Lung microvascular endothelial cell (primary cell): ENCODE measurements around the gene SPRED1. TPM values are rescaled to one million over a fixed set of nuclear protein-coding genes. Genes with fewer than 3 reads are reported as not detected.

Experiments used
- DNase-seq, 2 donors: peaks; one replicate each; pipeline versions ENCODE4 v3.0.0 to v3.0.0-alpha.2; 2010; ENCODE audit warnings: low read depth in 2 of 2
- total RNA-seq: library from RNA; depleted of rRNA; stranded (reverse); fragments of >200 nt; gene quantifications from 2 replicates; pipeline ENCODE4 v1.2.1, GENCODE V29; 2014

The SPRED1 gene
- total RNA-seq, 1 donor from 2014 or later: 15.3 TPM

DNA sequence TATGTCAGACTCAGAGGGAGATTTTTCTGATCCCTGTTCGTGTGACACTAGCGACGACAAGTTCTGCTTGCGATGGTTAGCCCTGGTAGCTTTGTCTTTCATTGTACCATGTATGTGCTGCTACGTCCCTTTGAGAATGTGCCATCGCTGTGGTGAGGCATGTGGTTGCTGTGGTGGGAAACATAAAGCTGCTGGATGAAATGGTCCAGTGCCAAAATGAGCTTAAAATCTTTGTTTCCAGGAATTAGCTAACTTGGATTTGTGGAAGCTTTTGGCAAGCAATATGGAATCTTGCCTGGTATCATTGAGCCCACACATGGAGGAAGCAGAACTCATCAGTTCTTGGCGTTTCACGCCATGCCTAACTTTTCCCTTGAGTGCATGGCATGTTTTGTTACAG lies 98.8 kb downstream of the SPRED1 start:
- DNase-seq: no peak

DNA sequence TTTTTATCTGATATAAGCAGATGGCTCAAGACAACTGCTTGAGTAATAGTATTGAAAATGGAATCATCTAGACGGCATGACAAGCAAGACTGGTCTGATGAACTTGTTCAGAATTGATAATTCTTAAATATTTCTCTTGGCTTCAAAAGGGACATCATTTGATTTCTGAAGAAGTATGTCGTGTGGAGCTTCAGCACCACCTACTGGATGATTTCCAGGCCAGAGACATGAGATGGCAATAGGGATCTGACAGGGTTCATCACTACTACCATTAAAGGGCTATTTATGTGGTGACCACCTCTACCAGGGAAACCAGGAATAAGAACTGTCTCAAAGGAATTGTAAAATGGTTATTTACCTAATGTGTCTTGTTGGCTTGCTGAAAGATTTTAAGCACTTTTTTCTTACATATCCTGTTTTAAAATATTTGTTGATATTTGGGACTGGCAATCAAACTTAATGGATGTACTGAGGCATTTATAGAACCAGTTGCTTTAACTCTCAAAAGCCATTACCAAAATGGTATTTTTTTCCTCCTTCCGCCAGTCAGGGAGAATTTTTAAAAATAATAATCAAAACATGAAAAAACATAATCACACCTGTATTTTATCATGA lies 101.8 kb downstream of the SPRED1 start:
- DNase-seq: peak; percentile 80 to 87

DNA sequence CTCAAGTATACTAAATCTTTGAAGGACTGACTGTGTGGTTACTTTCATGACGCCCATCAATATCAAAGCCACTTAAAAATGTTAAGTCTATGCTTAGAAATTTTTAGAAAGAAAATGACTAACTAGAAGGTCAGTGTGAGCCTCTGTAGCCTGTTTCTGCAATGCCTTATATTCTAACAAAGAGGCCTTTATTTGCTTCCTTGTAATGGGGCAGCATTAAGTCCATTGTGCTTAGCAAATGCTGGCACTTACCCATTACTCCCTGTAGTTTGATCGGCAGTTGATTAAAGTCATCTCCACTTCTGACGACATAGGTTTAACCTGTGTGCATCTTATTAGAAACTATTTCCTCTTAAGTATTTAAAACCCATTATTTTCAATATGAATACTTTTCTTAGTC lies 109.7 kb downstream of the SPRED1 start:
- DNase-seq: no peak

DNA sequence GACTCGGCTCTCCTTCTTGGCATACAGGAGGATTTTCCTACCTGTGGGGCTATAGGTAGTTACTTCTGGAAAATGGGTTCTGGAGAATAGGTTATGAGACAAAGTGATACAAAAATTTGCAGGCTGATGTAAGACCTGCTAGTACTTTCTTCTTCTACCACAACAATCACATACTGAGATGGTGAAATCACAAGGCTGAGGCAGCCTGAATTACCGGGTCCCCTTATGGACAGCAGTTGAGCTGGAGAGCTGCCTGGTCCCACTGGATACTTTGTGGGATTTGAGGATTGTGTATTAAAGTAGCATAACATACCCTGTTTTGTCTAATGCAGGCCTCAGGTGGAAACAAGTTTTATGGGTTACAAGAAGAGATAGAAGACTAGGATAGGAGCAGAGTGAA lies 114.8 kb downstream of the SPRED1 start:
- DNase-seq: no peak

DNA sequence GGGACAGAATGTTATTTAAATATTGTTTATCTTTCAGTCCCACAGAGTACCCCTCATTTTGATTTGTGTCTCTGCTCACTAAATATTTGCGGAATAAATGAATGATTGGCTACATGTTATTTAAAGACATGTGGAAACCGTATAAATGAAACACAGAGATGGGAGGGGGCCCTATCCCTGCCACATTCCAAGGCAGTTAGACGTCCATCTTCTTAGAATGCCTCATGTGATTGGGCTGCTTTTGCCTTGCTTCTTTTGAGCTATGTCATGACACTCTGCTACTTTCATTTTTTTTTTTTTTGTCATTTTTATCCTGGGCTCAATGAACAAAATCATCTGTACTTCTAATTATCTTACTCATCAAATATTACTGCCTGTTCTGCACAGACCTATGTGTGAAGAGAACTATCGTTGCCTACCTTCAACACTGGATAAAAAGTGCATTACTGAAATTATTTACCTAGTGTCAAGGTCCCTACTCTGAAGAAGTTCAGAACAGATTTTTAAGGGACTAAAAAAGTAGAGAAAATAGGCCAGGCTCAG lies 117.4 kb downstream of the SPRED1 start:
- DNase-seq: no peak

DNA sequence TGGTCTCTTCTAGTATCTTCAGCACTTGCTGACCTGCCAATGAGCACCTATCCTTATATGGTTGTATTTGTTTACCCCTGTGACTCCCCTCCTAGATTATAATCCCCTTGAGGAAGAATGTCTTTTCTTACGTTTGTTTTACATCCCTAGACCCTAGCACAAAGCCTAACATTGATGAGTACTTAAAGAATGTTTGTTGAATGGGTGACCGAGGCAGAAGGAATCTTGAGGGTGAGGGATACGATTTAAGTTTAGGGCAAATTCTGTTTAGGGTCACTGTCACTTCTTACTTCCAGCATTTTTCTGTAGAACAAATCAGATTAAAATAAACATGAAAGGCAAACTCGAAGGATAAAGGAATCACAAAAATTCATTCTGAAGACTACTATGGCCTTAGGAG lies 120.4 kb downstream of the SPRED1 start:
- no peak for DNase-seq

DNA sequence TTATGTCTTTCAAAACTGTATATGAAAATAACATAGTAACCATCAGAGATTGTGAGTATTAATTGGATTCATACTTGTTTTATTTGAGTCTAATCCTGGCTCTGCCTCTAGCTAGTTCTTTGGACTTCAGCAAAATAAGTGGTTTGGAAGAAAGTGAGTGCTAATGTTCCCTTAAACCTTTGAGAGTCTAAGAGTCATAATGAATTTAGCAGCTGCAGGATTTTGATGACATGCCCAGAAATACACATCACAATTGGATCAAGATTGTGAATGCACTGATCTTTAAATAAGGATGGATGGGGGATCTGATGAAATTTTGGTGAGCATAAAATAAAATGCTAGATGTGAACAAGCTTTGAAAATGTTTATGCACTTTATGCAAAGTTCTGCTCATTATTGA lies 121.4 kb downstream of the SPRED1 start:
- DNase-seq: no peak

DNA sequence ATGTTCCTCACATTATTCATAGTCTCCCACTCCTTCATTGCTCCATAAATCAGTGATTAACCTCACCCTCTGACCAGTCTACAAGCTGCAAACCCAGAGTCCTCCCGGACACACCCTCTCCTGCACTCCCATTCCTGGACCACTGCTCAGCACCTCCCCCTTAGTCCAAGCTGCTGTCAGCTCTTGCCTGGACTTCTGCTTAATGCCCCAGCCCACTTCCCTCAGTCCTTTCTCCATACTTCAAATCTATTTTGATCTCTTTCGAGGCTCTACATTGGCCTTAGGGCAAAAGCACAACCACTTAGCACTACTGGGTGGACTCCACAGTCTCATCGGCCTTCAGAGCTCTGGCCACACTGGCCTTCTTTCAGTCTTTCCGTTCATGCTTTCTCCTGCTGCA lies 121.9 kb downstream of the SPRED1 start:
- DNase-seq: peak in 1 of 2 donors; percentile 7

DNA sequence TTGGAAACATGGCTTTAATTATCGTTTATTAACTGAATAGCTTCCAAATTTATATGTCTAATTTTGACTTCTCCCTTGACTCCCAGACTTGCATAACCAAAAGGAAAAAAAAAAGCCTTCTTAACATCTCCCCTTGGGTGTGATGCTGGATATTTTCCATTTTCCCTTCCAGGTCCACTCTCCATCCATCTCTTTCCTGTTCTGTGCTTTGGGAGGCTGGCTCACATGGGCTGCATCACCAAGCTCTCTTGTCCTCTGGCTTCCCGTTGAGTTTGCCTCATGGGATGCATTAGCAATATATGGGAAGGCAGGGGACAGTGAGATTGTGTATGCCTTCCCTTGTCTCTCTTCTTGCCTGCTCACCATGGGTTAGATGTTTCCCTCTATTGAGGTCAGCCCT lies 123.4 kb downstream of the SPRED1 start:
- DNase-seq: no peak

DNA sequence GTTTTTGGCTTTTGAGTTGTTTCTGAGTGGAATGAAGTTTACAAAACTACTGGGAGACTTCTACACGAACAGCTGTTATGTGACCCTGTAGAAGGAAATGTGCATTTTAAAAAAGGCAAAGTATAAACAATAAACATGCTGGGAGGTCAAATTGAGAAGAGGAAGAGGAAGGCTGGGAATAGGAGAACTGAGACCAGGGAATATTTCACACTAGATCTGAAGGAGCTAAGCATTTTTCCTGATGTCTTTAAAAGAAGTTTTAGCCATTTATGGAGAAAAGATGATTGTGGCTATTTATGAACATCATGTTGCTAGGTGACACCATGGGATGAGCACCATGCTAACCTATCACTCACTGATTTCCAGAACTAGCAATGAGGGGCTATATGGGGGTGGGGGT lies 125.0 kb downstream of the SPRED1 start:
- peak in 1 of 2 donors; percentile 43 for DNase-seq

DNA sequence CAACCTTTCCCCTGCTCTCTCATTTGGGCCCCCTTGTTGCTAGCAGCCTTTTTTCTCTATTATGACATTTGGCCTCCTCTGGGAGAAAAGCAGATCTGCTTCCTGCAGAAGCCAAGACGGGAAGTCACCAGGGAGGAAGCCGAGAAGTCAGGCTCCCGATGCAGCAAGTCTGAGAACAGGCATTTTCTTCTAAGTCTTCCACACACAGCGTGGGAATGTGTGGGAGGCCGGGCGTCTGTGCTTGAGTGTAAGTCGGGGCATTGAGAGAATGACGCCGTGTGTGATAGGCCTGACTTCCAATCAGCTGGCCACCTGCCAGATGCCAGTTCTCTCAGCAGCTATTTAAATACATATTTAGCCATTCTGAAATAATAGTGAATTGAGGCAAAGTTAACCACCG lies 125.5 kb downstream of the SPRED1 start:
- peak; percentile 65 to 91 for DNase-seq

DNA sequence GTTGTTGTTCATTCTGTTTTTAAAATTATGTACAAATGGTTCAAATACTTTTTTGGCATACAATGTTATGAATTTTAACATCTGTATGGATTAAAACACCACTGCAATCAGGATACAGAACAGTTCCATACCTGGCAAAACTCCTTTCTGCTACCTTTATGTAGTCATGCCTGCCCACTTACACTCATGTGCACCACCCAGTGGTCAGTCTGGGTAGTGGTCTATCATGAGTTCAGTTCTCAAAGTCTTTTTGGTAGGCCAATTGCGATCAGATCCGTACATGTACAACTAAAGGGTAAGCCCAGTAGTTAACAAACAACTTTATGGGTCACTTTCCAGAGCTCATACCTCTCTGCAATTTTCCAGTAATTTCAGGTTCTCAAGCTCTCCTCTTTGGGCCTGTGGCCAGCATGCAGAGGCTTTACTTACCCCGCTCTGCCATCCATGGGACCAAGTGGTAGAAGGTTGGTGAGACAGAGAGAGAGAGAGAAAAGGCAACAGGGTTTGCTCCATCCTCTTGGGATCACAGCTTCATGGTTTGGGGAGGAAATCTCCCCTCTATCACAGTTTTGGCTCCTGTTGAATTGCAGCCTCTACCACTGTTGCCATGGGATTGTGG lies 137.4 kb downstream of the SPRED1 start:
- DNase-seq: peak; percentile 64 to 78

DNA sequence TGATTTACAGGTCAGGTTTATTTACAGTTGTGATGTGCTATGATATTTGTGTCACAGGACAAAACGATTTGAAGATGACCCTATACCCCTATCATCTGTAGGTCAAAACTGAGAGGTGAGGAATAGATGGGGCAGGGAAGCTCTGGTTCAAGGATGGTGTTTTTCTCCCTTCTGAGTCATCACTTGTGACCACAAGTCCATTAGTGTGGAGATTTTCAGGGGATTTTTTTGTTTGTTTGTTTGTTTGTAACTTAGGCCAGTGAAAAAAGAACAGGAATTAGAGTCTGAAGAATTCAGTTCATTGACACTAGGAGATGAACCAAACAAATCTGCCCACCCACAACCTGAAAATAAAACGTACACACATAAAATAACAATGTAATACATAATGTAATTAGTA lies 138.6 kb downstream of the SPRED1 start:
- no peak for DNase-seq

DNA sequence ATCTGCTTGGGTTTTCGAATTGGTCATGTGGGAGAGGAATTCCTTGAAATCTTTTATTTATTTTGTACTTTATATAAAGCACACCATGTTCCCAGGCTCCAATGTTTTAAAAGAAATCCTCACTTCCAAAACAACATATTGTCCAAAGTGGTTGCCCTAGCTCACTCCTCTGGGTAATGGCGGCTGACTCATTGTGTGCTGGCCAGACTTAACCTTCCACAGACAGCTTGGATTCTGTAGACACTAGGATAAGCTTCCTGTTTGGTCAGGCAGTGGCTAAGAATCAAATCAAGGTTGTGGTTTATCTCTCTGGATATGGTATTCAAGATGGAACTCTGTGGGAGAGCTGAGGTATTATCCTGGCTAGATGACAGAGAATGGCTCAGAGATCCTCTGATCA lies 145.5 kb downstream of the SPRED1 start:
- peak in 1 of 2 donors; percentile 91 for DNase-seq

DNA sequence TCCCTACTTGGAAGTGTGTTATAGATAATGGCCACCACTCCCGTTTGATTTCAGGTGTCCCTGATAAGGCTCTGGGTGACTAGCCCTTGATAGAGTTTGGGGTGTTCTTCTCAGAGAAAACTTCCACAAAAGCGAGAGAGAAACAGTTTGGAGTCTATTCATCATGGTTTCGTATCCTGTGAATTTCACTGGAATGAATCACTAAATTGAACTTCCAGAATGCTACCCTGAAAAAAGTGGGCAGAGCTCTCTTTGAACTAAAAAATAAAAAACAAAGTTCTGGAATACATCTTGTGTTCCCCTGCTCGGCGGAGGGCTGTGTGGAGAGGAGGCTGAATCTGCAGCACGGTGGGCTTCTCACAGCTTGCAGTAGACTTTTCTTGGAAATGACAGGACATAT lies 148.5 kb downstream of the SPRED1 start:
- peak in 1 of 2 donors; percentile 18 for DNase-seq

DNA sequence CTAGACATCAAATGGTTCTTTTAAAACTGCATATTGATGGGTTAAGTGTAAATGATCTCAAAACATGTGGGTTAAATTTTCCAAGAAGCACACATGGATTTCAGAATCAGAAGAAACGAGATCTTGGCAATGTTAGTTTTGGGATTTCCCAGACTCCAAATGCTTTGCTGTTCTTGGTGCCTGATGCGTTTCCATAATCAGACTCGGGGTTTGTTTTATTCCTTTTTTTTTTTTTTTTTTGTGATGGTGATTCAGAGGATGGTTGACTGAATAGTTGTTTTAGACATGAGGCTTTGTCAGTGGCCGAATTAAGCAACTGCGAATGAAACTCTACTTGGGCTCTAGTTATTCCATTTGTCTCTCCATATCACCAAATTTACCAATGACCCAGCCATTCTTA lies 149.1 kb downstream of the SPRED1 start:
- no peak for DNase-seq

DNA sequence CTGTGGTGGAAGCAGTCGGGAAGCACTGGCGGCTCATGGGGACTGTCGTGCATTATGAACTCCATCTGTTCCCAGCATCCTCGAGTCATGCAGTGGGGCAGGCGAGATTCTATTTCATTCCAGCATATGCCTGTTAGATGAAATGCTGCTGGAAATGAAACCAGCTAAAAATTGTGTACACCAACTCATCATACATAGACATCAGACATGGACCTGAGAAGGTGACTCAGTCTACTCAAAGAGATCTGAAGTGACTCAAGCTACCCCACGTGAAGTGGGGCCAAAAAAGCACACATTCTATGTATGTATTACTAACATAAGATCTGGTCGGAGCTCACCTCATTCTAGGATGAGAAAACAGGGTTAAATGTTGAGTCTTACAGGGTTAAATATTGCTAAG lies 153.8 kb downstream of the SPRED1 start:
- DNase-seq: no peak

Other genes with a start within 250 kb of the SPRED1 start
- 4.2 and 5.0 TPM in 2 replicates for gene FAM98B, start 201.3 kb downstream of the SPRED1 start, total RNA-seq